Endometrial microvascular endothelial cells (primary cell): ENCODE measurements around the gene CELF2. TPM values are rescaled to one million over a fixed set of nuclear protein-coding genes. Genes with fewer than 3 reads are reported as not detected.

Experiments used
- in situ Hi-C: cut with HindIII; loops from 2 replicates; pipeline ENCODE4 v1.10.0; 2017; ENCODE audit warnings: low sequenced_read_pairs, low pct_unique_long_range_greater_than_20kb; ENCODE audit errors: inconsistent ontology term
- total RNA-seq: library from RNA; depleted of rRNA; stranded (reverse); fragments of >200 nt; gene quantifications from one replicate; pipeline ENCODE4 v1.2.3, GENCODE V29; 2015; ENCODE audit errors: inconsistent ontology term

The CELF2 gene
- total RNA-seq, 1 donor from 2014 or later = 2.5 TPM

DNA sequence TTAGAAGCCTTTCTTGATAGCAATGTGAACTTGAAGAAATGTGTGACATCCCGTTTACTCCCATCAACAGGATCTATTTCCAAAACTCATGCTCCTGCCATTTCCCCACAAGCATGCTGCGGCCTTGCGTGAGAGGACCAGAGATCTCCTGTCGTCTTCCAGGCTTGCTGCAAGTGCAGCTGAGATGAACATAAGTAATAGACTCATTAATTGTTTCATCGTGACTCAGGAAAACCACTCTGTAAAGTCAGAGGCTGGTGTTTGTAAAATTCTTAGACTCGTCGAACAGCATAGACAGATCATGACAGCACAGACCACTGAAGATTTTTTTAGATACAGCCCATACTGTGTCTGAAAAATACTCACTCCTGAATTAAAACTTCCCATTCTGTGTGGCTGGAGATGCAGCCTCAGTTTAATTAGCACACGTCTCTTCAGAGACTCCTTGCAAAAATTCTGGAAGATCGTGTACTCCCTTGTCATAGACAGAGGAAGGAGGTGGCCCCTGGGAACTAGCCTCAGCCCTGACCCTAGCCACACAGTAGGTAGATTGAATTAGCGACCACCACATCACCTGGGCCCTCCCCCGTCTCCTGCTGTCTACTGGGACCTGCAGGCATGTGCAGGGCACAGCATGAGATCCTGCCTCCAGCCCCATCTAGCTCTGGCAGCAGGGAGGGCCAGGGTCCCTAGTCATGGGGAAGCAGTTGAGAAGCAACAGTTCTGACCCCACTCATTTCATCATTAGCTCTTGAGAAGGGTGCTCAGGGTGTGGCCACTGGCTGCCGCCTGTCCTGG lies 226.0 kb downstream of the CELF2 start:
- in situ Hi-C loops = no loop called here

DNA sequence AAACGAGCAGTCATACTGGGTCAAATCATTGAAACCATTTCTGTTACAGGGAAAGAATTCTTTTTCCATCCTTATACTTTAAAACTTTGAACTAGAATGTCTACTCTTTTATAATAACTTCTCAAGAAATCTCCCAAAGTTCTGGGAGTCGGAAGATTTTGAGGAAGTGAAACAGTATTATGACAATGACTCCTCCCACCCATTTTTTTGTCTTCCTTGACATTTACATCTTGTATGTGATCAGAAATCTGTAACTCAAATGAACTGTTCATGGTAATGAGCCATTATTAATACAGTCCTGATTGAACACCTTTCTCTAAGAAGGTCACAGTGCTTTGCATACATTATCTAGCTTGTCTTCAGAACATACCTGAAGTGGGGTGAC lies 227.4 kb downstream of the CELF2 start:
- in situ Hi-C loops = no loop called here

DNA sequence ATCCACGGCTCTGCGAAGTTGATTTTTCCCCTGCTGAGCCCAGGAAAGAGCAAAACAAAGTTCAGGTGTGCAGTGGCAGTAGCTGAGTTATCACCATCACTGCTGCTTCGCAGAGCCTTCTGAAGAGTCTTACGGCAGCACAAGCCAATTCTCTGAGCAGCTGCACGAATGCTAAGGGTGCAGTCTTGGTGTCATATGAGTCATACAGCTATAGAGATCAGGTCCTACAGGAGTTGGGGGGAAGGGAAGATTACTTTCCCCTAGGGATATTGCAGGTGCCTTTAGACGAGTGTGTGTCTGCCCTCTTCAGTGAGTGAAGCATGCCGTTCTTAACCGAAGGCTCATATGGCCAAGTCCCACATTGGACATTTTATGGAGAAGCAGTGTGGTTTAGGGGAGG lies 227.8 kb downstream of the CELF2 start:
- in situ Hi-C loops = no loop called here

DNA sequence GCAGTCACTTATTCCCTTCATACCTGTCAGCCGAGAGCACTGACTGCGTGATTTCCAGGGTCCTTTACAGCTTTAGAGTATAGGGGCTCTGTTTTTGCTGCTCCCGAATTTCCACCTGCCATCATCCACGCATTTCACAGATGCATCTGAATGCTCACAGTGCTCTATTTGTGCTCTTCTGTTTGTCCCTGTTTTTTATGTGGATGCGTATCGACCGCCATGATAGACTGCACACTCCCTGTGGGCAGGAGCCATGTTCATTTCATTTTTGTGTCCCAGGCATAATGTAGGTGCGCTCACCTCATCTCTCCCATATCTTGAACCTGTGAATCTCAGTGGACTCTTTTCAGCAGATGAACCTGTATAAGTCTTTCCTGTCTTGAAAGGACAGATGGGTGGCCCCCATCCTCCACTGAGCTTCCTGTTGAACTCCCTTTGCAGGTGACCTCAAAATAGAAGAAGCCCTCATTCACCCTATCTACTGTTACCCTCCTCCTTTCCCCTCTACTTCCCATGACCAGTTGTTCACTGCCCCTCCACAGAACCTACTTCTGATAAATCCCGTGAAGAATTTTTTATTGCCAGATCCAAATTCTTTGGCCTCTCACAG lies 228.4 kb downstream of the CELF2 start:
- in situ Hi-C loops = no loop called here

DNA sequence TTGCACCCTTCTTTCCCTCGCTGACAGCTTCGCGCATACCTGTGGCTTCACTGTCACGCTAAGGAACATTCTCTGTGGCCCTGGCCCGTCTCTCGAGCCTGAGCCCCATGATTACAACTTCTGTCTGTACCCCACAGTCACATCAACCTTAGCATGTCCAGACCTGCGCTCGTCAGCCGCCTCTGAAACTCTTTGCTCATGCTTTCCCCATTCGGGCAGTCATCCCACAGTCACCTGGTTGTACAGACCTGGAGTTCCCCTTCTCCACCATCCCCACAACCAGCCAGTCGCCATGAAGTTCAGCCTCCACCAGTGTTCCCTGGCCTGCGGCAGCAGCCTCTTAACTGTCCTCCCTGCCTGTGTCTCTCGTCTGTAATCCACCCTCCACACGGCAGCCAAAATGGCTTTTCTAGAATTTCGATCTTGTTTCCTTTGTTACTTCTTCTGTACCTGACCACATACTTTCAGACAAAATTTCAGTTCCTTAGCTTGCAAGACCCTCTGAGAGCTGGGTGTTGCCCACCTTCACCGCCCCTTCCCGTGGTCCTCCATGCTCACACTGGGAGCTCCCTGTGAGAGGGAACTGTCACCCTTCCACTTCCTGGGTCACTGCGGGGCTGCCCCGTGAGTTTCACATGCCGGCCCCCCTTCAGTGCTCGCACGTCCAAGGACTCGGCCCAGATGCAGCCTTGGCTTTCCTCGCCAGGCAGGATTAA lies 229.2 kb downstream of the CELF2 start:
- in situ Hi-C loops = no loop called here

DNA sequence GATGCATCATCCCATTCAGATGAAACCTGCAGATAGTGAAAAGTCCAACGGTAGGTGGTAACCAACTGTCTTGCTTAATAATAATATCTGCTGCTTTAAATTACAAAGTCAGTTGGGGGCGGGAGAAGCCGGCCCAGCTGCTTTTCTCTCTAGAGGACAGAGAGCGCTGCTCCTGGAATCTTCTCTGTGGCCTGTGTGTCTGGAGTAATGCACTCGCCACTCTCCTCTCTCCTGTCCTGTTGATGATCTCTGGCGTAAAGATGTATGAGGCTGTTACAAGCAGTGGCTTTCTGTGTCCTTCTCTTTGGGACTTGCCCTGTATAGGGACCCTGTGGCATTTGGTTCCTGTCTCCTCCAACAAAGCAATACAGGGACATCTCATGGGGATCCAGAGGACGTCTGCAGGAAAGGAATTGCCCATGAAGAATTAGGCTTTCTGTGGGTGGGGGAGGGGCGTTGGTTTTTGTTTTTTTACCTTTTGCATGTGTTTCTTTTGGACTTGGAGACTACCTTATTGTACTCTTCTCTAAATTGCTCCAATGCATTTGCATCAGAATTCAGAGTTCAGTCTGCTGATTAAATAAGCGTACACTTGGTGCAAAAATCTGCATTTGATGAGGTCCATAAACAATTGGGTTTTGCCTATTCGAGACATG lies 231.6 kb downstream of the CELF2 start:
- in situ Hi-C loops = no loop called here

DNA sequence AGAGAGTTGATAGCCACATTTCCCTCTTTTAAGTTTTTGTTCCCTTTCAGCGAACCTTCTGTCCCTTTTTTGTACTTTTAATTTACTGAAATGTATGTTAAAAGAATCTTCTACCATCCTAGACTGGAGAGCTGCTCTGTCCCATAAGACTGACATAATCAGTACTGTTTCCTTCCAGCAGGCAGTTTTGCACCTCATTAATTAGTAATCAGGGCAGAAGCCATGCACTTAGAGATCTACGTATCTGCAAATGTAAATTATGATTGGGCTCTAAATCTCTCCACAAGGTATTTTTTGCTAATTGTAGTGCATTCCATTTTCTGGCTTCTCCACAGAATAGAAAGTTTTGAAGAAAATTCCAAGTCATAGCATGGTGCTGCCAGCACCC lies 232.1 kb downstream of the CELF2 start:
- in situ Hi-C loops = no loop called here

DNA sequence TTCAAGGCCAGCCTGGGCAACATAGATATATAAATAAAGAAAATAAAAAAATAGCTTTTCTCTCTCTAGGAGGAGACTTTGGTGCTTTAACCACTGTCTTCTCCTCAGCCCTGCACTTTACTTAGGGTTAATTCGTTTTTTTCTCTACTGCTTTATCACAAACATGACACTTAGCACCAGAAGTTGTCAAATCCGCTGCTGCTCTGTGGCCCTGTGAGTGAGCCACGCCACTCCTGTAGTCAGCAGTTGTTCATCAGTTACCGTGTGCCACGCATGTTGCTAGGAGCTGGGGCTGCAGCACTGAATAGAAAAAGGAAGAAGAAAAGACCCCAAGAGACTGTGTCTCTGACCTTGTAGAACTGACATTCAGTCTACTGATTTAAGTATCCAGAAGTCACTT lies 232.6 kb downstream of the CELF2 start:
- in situ Hi-C loops = no loop called here

DNA sequence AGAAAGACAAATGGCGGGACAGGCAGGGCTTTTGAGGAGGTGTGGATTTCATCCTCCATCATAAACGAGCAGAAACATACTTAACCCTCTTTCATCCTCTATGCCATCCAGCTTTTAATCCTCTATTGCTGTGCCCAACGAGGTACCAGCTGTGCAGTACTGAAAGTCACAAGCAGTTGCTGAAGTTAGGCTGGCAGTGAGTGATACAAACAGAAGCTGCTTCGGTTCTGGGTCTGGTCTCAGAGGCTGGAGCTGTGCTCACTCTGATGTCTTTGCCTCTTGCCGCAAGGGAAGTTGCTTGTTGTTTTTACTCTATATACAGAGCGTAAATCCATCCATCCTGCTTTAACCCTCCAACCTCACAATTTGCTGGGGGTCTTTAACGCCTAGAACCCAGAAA lies 235.2 kb downstream of the CELF2 start:
- in situ Hi-C loops = no loop called here

DNA sequence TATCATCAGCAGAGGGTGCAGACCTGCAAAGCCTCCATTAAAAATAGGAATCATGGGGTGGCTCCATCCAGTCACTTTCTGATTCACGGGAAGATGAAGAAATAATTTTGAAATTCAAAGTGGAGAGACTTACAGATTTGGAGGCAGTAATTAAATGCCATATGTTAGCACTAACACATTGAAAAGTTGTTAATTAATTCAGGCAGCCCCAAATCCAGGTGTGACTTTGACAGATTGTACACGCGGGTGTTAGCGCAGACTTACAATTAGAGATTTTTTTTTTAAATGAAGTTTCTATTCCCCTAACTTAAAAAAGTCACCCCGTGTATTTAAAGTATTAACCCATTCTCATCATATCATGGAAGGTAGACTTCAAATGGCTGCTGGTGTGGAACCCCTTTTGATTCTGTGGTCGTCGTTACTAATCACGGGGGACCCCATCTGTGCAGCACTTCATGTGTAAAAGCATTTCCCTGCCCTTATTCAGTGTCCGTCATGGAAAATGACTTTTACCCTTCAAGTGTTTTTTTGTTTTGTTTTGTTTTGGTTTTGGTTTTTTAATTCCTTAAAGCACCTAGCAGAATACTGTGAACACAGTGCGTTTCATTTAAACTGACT lies 235.8 kb downstream of the CELF2 start:
- in situ Hi-C loops = no loop called here

DNA sequence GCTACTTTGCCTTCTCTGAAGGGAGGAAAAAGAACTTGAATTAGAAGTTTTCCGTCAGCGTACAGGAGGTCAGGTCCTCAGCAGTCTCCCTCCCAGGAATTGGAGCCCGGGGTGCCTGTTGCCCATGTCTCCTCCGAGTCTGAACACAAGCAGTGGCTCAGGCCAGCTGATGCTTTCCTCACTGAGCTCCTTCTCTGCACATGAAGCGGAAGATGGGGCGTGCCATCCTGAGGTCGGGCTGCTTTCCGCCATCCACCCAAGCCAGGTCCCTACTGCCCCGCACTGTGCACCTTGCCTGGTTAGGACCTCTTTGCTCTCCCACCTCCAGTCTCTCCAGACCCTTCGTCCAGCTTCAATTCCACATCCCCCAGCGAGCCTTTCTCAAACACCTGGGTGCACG lies 237.5 kb downstream of the CELF2 start:
- in situ Hi-C loops = no loop called here

DNA sequence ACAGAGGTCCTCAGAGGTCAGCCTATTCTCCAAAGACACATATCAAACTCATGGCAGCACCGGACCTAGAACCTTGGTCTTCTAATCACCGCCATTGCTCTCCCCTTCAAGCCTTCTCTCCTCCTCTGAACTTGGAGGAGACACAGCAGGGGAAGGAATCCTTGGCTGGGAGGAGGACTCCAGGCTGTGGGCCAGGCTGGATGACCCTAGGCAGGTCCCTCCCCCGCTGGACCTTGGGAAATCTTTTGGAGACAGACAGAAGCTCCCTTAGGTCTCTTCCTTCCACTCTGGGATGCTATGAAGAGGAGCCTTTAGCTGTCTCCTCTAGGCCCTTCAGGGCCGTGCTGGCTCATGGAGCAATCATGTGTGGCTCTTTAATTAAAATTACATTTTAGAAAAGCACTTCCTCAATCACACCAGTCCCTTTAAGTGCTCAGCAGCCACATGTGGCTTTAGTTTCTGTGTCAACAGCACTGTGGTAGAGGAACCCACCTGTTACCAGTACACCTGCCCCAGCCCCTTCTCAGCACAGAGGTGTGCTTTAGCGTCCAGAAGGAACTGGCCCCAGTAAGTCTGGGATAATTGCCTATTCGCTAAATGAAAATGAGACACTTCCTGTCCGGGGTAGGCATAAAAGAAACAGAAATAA lies 238.2 kb downstream of the CELF2 start:
- in situ Hi-C loops = no loop called here

DNA sequence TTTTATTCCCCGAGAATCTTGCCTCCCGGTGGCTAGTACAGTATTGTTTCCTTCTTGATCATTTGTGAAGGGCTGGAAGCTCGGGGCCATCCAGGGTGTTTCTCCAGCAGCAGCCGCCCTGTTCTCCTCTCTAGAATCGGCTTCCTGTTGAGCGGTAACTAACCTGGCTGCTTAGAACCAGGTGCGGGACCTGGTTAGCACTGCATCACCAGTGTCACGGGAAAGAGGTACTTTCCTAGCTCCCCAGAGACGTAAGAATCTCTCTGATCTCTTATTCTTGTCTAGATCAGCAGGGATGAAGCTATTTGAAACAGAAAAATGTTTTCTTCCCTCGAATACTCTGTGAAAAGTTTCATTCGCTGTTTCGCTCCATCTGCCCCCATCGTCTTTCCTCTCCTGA lies 239.2 kb downstream of the CELF2 start:
- in situ Hi-C loops = no loop called here

DNA sequence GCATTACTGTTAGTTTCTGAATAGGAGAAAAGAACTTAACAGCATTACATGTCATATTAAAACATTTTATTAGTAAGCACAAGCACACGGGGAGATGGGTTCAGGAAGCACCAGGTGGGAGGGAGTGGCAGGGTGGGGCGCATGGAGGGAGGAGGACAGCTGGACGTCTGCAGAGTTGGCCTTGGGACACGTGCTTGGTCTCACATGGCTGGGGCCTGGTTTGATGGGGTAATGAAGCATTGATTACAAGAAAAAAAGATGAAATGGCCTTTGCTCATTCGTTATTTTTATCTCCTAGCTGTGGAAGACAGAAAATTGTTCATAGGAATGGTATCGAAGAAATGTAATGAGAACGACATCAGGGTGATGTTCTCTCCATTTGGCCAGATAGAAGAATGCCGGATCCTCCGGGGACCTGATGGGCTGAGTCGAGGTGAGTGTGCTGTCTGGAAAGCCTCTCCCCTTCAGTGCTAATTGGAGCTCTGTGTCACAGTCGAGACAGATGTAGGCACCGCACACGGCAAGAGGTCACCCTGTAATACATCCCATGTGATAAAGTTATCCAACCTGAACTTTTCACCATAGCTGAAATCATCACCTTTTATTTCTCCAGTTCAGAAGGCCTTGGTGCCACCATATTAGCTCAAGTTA lies 239.9 kb downstream of the CELF2 start:
- in situ Hi-C loops = no loop called here

DNA sequence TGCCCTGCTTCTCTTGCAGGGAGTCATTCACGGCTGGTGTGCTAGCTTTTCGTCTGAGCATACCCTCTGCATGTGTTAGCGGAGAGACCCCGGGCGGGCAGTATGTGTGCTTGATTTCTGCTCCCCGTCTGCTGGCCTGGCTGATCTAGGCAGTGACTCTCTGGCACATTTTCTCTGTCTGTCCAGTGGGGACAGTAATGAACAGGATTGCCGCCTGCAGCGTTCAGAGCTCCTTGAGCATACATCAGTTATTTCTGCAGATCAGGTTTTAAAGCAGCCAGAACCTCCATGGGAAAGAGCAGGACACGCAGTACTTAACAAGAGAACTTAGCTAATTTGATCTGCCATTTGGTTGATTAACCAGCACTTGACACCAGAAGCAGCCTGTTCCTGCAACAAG lies 242.5 kb downstream of the CELF2 start:
- in situ Hi-C loops = no loop called here

DNA sequence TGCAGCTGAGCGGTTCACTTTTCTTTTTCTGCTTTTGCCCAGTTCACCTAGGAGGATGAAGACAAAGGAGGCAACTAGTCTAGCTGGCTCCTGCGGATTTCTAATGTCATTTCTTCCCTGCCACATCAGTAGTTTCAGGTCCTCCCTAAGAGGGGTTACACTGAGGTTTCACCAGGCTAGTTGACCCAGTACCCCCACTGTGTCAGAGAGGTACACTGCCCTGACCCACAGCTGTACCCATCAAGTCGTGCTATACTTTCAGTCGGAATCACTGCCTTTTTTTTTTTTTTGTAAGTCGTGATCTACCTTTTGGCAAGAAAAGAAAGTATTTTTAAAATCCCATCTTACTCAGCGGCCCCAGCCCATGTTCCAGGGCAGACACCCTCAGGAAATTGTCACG lies 243.5 kb downstream of the CELF2 start:
- in situ Hi-C loops = no loop called here

DNA sequence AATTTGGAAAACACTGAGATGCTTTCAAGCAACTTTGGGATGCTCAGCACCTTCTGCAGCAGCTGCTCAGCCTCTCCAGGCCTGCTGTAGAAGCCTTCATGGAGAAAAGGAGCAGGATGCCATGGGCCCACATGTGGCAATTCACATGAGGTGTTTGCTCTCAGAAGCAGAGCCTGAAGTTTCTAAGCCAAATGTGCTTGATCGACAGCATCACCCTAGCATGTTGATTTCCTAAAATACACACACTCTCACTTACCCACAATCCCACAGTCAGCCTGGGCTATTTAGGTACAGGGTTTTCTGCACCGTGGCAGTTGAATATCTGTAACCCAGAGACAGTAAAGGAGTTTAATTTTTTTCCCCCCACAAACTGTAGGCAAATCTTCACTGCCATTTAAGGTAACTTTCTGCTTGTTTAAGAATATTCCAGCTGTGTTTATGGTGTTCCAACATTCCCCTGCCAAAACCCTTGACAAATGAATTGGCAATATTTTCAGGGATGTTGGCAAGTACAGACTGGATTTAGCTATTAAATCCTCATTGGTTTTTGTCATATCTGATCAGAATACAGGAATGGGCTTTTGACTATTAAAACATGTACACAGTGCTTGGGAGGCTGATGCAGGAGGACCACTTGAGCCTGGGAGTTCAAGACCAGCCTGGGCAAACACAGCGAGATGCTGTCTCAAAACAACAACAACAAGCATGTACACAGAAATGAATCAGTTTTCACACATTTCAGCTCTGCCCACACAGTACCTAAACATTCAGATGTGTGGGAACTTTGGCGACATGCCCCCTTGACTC lies 244.2 kb downstream of the CELF2 start:
- in situ Hi-C loops = no loop called here
